SW480 (cell line): ENCODE measurements around the gene UBASH3A.

Source experiments
- DNase-seq: peaks from one replicate; pipeline ENCODE4 v3.0.0-alpha.2; 2016; ENCODE audit warnings: low spot score

Gene UBASH3A

DNA sequence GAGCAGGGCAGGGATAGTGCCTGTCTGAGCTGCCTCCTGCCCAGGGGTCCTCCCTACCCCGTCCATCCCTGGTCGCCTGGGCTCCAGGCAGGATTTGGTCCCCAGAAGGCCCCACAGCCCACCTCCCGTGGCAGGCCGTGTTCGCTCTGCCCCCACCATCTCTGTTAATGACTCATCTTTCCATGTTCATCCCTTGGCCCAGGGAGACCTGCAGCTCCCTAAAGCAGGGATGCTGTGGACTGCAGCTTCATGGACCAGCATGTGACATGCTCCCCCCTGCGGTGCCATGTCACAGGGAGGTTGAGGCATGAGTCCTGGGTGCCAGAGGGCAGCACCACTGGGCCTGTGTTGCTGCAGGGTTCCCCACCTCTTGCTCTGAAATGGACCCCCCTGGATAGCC, 26.8 kb downstream of the UBASH3A start:
- no peak for DNase-seq

- DNase-seq: no peak
Observed at GRCh38 chr21:42431196-42431595, 27.5 kb downstream of the UBASH3A start.

DNA sequence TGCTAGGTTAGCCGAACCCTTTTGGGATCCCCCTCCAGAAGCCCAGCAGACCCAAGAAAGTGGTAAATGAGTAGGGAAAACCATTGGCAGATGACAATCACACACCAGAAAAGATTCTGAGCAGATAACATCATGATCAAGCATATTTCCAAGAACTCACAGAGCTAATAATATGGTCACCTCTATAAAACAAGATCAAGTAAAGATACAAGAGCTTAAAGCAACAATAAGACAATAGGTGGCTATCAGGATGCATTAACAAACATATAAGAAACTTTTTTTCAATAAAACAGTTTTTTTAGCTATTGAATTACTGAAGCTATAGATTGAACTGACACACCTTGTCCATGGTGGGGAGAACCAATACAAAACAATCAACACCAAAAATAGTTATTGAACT, 29.0 kb downstream of the UBASH3A start:
- no peak for DNase-seq

- peak; percentile 62 for DNase-seq
Observed at GRCh38 chr21:42433946-42434551, 30.3 kb downstream of the UBASH3A start.

- no peak for DNase-seq
Observed at GRCh38 chr21:42434884-42435283, 31.2 kb downstream of the UBASH3A start.

DNA sequence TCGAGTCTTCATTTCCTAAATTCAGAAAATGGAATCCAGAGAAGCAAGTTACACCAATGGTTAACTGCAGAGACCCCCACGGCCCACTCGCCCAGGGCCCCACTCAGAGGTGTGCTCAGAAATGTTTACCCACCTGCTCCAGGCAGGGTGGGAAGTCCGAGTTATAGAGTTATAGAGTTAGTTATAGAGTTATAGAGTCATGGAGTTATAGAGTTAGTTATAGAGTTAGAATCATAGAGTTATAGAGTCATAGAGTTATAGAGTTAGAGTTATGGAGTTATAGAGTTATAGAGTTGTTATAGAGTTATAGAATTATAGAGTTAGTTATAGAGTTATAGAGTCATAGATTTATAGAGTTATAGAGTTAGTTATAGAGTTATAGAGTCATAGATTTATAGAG, 31.7 kb downstream of the UBASH3A start:
- no peak for DNase-seq

GRCh38 chr21:42435833-42436232, 32.1 kb downstream of the UBASH3A start:
- DNase-seq: no peak

DNA sequence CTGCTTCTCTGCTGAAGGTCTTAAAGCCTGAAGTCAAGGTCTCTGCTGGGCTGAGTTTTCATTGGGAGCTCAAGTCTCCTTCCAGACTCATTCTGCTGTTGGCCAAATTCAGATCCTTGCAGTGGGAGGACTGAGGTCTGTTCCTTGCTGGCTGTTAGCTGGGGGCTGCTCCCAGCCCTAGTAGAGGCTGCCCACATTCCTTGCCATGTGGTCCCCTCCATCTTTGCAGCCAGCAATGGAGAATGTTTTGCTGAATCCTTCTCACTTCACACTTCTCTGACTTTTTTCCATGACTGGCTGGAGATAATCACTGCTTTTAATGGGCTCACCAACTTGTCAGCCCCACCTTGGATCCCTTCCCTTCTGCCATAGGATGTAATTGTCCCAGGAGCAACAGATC, 33.2 kb downstream of the UBASH3A start:
- no peak for DNase-seq

GRCh38 chr21:42437786-42438185, 34.1 kb downstream of the UBASH3A start:
- DNase-seq: no peak

DNA sequence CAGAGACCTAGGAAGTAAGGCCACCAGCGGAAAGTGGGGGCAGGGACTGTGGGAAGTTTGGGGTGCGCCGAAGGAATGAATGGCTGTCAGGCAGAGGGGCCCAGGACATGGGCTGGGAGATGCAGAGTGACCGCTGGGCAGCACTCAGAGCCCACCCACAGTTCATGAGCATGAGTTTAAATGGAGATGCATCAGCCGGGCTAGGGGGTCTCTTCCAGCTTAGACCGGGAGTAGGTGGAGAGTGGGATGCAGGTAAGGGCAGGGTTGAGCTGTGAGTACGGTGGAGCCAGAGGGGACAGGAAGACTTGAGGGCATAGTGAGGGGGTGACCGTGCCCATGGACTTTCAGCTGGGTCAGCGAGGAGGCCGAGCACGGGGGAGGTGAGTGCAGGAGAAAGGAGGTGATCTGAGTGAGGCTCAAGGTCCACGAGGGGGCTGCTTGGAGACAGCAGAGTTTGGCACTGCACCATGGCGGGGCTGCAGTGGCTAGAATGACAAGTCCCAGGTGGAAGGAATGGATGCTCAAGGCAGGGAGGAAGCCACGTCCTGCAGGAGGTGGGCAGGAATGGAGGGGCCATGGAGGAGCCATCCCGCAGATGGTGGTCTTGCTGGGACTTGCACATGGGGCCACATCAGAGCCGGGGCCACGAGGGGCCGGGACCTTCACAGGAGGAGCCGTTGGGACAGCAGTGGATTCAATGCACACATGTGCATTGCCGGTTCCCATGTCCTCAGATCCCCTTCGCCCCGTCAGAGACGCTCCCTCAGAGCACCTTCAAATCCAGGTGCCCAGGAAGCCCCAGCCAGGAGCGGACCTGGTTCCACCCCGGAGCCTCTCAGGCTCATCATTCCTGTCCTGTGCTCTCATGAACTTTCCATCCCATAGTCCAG, 34.9 kb downstream of the UBASH3A start:
- no peak for DNase-seq

DNA sequence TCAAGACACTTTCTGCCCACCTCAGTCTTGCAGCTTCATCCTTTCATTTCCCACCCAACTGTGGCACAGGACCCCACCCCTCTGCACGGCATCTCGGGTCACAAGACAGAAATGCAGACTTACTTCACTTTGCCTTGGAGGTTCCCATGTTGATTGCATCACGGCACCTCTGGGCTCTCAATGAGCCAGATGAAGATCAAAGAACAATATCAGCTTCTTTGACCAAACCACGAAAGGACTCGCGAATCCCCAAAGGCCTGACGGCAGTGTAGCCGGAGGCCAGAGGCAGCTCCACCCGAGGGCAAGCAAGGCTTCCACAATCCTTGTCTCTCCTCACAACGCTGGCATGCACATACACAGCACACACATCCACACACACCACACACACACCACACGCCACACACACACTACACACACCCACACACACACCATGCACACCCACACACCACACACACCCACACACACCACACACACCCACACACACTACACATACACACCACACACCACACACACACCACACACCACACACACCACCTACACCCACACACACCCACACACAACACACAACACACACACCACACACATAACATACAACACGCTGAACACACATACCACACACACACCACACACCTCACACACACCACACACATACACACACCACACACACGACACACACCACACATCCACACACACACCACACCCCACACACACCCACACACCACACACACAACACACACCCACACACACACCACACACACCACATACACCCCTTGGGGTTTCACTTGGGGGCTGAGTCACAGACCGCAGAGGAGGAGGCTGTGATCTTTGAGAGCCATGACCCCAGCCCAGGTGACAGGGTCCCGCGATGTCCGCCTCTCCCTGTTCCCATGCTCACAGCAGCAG, 35.8 kb downstream of the UBASH3A start:
- peak; percentile 36 for DNase-seq

DNA sequence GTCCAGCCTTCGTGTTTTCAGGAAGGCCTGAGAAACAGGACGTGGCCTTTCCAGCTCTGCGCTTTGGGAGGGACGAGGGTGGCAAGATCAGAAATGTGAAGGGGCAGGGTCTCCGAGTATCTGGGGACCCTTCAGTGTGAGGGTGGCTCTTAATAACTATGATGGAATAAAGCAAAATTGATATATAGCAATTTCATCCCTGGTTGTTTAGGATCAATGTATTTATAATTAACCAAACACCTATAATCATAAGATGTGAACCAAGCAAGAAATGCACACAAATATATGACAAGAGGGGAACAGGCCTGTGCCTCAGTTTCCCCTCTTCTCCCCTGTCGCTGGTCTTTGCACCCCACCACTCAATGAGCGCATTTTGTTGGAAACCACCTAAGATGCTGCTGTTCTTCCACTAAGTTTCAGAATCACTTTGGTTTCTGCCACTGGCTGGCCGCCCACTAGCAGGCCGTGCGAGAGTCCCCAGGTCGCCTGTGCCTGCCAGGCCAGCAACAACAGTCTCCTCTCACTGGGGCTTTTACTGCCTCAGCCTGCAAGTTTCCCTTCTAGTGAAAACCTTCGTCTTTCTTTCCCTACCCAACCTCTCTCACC, 36.6 kb downstream of the UBASH3A start:
- DNase-seq: no peak

- no peak for DNase-seq
Observed at GRCh38 chr21:42441963-42442362, 38.3 kb downstream of the UBASH3A start.

DNA sequence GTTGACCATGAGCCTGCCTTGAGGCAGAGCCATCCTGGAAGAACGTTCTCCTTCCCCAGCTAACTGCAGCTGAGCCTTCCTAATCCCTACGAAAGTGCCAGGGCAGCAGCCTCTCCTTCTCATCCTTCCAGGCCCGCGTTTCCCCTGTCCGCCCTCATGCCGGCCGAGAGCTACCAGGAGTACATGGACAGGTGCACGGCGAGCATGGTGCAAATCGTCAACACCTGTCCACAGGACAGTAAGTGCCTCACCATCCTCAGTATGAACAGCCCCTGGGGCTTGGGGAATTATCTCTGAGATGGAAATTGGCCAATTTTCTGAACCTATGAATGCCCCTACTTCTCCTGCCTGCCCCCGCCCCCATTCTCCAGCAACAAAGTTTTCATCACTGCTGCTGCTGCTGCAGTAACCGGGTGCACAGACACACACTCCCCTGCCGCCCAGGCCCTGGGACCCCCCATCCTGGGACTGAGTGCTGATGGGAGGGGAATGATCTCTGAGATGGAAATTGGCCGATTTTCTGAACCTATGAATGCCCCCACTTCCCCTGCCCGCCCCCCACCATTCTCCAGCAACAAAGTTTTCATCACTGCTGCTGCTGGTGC, 39.6 kb downstream of the UBASH3A start:
- DNase-seq: no peak

GRCh38 chr21:42443876-42444744, 40.4 kb downstream of the UBASH3A start:
- DNase-seq: no peak

DNA sequence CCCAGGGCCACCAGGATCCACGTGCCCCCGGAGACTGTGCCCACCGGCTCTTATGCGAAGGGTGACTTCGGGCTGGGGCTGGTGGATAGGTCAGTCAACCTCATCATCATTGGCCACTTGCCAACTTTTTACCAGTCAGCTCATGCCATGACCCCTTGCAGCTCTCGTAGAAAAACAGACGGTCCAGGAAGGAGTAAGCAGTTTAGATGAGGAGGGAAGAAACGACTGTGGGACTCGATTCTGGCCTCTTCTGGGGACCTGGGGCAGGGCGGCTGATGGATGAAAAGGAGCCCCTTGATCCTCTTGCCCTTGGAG, 41.0 kb downstream of the UBASH3A start:
- no peak for DNase-seq

DNA sequence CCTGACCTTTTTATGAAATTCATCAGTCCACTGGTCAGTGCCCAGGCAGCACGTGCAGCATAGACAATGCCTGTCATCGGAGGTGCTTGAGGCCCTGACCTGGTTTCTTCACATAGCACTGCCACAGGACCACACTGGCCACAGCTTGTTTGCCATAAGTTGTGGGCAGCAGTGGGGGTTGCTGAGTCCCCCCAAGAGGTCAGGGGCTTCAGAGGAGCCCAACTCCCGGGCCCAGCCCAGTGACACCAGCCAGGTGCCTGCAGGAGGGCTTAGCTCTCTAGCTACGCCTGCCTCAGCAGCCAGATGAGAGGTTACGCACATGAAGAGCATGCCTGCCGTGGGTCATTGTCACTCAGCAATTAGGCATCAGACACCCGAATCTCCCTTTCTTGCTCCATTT, 41.6 kb downstream of the UBASH3A start:
- no peak for DNase-seq

GRCh38 chr21:42446531-42446930, 42.8 kb downstream of the UBASH3A start:
- no peak for DNase-seq

DNA sequence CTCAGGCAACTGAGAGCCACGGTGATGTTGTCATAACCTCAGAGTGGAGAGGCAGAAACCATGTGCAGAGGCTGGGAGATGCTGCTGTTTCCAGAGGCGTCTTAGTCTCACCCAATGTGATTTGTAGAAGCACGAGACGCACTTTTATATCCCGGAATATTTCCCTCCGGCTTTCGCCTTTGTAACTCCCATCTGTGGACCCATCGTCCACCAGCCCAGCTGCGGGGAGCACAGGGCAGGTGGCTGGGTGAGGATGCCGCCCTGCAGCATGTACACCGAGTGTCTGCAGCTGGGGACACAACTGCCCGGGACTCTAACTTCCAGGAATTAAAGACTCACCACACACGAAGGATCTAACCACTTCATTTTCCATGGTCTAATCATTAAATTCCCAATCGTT, 43.5 kb downstream of the UBASH3A start:
- no peak for DNase-seq

- DNase-seq: no peak
Observed at GRCh38 chr21:42447732-42448131, 44.0 kb downstream of the UBASH3A start.

GRCh38 chr21:42448686-42449085, 45.0 kb downstream of the UBASH3A start:
- DNase-seq: no peak
